Sciatic nerve (tissue), 2 donors: ENCODE data around the gene KCNK17. TPM values are rescaled to one million over a fixed set of nuclear protein-coding genes. Genes with fewer than 3 reads are reported as not detected.

ENCODE experiments used
- ATAC-seq: fragments of 200-7000 bp; cut with Tn5 transposase; one replicate; pipeline ENCODE4 v1.9.1; 2020; ENCODE audit warnings: mild to moderate bottlenecking, moderate library complexity
- DNase-seq: peaks from one replicate; pipeline ENCODE4 v3.0.0-alpha.2; 2020; ENCODE audit warnings: low spot score
- intact Hi-C: fragments of 100-400 bp; cut with DNase I; formaldehyde crosslinking; loops from one replicate; pipeline ENCODE4 v1.14.2; 2022
- total RNA-seq: library from RNA; stranded (reverse); fragmentation: NEBNext Ultra II Directional; extraction: Animal tissue kit (Norgen Biotek cat#: 25700); gene quantifications from one replicate; pipeline ENCODE4 v1.2.1, GENCODE V29; 2021
- donor health status: DM: no; HTN: no; CAD: no.
- donor health status: DM: no; HTN: no; CAD: no.

KCNK17 gene
- total RNA-seq, 1 donor from 2014 or later: 2.6 TPM

- ATAC-seq (peak; percentile 64), DNase-seq (no peak)
- intact Hi-C loops: no loop called here
These were observed 25.8 kb upstream of the KCNK17 start for GRCh38 chr6:39339868-39340550.

GRCh38 chr6:39339096-39339867 lies 25.1 kb upstream of the KCNK17 start:
- DNase-seq (no peak), ATAC-seq (no peak)
- intact Hi-C loops: no loop called here

GRCh38 chr6:39338397-39338796 lies 24.2 kb upstream of the KCNK17 start:
- no peak for DNase-seq
- no peak for ATAC-seq

DNA sequence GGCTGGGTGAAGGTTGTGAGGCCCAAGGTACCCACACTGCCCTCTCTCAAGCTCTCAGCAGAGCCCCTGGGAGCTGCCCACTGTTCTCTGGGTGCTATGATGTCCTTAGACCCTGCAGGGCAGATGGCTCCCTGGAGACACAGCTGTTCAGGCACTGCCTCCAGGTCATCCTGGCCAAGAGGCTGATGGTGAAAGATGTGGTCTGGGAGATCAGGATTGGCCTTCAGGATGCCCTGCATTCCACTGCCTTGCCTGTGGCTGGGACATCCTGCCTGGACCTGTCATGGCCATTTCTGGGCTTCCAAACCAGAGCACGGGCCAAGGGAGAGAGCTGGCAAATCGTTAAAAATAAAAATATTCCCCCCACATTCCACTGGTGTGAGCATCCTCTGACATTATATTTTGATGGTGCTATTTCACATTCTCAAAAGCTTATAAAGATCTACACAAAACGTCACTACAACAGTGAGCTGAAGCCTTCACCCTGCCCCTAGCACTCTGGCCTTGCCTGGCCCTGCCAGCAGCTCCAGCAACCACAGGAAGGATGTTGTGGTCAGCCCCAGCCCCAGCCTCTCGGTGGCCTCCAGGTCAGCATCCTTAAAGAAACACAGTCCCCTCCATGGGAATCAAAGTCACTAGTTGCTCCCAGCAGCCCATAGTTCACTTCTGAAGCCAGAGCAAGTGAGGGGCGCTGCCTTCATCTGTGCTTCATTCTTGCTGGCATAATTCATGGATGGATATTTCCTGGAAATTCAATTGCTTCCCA lies 21.7 kb upstream of the KCNK17 start:
- peak; percentile 30 for ATAC-seq
- no peak for DNase-seq
- intact Hi-C loops: no loop called here

More at GRCh38 chr6:39338397-39338796, 24.2 kb upstream of the KCNK17 start:
- intact Hi-C loops: no loop called here

GRCh38 chr6:39333644-39334438 lies 19.6 kb upstream of the KCNK17 start:
- no peak for DNase-seq
- intact Hi-C loops: no loop called here
- ATAC-seq: peak; percentile 87

DNA sequence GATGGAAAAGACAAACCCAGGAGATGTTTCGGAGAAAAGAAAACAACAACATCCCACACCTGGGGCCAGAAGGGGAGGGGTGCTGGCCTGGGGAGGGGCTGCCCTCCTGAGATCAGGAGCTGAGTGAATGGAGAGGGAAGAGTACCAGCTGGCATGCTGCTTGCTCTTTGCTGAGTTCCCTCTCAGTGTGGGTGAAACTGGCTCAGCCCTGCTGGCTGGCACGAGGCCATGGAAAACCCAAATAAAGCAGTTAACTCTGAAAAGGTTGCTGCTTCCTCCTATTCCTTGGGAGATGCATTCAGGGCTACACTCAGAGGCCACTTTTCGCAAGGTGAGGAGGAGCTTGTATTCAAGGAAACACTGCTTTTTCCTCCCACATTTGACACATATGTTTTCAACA lies 16.3 kb upstream of the KCNK17 start:
- ATAC-seq (no peak), DNase-seq (no peak)

DNA sequence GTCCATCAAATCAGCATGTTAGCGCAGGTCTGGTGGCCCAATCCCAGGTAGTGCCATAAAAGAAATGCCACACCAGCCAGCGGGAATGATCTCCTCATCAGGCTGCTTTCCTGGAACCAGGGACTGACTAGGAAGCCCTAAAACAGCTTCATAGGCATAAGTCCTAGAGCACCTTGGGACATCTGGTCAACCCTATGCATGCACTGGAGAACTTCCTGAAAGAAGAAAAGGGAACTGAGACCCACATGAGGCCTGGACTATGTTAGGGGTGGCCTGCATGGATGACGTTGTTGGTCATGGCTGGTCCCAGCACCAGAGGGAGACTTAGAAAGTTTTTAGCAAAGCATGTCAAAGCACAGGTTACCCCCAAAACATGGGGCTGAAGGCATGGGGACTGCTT lies 15.8 kb upstream of the KCNK17 start:
- intact Hi-C loops: no loop called here
- no peak for DNase-seq
- ATAC-seq: peak; percentile 57

More for the DNA sequence above, 16.3 kb upstream of the KCNK17 start:
- intact Hi-C loops: no loop called here

DNA sequence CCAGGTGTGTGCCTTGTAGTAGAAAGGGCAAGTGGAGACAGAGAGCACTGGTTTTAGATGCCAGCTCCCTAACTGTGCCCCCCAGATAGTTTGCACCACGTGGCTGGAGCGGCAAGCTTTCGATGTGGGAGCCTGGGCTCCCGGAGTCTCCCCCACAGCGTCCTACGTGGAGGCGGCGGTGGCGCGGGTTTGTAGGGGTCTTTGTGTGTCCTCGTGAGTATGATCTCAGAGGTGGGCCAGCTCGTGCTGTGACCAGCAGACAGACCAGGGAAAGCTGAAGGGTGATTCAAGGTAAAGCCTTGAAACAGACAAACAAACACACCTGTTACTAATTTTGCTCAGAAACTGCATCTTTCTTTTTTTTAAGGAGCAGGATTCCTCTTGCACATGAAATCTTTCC lies 13.8 kb upstream of the KCNK17 start:
- ATAC-seq: no peak
- intact Hi-C loops: no loop called here
- DNase-seq: no peak

DNA sequence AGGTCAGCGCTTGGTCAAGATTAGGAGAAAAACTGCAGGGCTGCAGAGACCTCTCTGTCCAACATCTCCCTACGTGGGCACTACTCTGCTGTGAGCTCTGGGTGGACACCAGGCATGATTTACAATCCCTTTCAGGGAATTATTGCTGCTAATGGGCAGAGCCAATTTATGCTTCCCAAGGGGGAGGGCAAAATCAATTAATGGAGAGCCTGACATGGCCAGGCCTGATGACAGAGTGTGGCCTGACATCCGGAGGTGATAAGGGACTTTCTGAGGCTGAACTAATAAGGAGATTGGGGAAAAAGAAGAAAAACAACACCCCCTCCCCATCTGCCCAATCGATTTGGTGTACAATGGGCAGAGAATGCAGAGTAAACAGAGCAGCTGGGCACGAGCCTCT lies 13.3 kb upstream of the KCNK17 start:
- no peak for ATAC-seq
- intact Hi-C loops: no loop called here
- no peak for DNase-seq

DNA sequence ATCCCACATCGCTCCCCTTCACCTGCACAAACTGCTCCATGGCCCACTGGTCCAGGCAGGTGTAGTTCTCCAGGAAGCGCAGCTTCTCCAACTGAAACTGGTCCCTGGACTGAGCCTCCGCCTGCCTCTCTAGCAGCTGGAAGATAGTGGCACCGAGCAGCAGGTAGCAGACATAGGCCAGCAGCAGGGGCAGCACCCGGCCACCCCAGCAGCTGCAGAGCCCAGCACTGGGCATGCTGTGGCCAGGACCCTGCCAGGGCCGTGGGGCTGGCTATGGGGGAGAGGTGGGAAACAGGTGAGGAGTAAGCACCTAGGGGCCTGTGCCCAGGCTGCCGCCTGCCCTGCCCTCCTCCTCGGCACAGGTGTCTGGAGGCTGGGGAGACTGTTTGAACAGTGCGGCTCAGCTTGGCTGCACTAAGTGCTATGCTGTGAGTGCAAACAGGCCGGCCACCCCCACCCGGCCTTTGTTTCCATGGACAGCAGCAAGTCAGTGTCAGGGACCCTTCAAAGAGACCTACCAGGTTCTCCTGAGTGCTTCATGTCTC lies 8.2 kb upstream of the KCNK17 start, which contains the start of gene KCNK16:
KCNK16 (minus strand) TSS at position 397 of the 545 bp plus-strand sequence; CDS start at position 235, 162 bp downstream.
- ATAC-seq (no peak), DNase-seq (no peak)
- intact Hi-C loops: no loop called here

GRCh38 chr6:39321761-39322160 lies 7.5 kb upstream of the KCNK17 start:
- no peak for DNase-seq
- intact Hi-C loops: no loop called here
- ATAC-seq: no peak

GRCh38 chr6:39320363-39320984 lies 6.3 kb upstream of the KCNK17 start:
- peak; percentile 70 for ATAC-seq

DNA sequence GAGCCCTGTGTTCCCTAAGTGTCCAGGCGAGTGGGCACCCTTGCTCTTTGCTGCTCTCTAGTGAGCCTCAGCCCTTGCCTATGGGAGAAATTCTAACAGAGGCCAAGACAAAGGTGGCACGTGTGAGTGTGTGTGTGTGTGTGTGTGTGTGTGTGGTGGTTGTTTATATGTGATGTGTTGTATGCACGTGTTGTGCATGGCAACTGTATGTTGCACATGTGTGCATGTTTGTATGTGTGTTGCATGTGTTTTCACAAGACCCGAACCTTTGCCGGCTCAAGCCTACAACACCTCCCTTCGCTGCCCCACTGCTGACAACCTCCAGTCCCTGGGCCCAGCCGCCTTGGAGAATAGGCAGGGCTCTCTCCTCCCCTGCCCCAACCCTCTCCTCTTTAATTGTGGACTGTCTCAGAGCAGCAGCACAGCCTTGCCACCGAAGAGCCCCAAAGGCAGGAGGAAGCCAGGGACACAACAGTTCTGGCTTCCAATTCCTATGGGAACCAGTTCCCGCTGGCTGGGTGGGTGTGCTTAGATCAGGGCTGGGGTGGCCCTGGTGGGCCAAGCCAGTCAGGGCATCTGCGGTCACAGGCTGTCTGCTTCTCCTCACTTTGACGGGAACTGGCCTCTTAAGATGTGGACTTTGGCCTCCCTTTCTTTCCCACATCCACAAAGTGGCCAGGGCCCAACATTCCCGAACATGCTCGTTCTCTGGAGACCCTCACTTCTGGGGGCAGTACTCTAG lies 5.6 kb upstream of the KCNK17 start:
- DNase-seq (no peak), ATAC-seq (peak; percentile 76)
- intact Hi-C loops: no loop called here

More at GRCh38 chr6:39320363-39320984, 6.3 kb upstream of the KCNK17 start:
- intact Hi-C loops: no loop called here
- DNase-seq: no peak

GRCh38 chr6:39317256-39317655 lies 3.0 kb upstream of the KCNK17 start:
- ATAC-seq: no peak
- DNase-seq: no peak
- intact Hi-C loops: no loop called here

DNA sequence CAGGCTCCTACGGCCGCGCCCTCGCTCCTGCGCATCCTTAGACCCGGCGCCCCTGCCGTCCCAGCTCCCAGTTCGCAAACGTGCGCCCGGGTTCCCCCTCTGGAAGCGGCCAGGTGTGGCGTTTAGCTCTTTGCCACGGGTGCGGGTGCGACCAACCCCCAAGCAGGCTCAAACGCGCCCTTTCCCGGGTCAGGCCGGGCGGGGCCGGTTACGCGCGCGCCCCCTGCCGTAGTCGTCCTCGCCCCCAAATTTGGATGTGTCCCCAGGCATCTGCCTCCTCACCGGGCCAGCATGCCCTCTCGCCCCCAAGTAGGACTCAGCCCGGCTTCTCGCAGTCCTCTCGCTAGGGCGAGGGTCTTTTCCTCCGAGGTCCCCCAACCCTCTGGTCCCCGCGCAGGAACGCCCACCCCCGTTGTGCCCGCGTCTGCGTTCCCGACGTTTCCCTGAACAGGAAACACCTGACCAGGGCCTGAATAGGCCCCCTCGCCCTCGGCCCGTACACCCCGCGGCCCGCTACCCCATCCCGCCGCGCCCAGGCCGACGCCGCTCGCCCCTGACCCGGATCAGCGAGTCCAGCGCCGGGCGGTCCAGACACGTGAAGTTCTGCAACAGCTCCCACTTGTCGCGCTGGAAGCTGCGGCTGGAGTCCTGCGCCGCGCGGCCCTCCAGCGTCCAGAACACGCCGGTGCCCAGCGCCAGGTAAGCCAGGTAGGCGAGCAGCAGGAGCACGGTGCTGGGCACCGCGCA lies 520 bp downstream of the KCNK17 start:
- intact Hi-C loops: no loop called here
- DNase-seq: no peak
- peak; percentile 33 for ATAC-seq

DNA sequence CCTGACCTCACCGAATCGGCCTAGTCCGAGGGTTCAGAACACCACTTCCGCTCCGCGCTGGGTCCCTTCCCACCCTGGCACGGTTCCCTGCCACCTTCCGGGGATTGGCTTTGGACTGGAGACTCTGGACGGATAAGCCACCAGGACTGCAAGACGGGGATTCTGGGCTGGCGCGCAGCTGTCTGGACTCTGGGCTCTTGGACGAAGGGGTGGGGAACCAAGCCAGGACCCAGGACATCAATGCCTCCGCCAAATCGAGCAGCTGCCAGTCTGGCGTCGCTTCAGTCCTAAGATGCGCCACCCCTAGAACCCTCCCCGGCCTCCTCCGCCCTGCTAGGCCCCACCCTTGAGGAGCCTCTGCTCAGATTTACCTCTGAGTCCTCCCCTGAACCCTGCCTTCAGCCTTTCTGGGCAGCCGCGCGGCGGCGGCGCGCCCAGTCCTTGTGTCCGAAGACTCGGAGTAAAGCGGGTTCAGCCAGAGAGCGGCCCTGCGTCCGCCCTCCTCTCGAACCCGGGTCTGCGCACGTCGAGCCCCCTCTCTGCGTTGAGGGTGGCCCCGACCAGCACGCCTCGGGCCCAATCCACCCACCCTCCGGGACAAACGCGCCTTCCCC lies 1.2 kb downstream of the KCNK17 start:
- intact Hi-C loops: no loop called here
- DNase-seq: no peak
- peak; percentile 44 for ATAC-seq
